NCI-H1694 treated with DMSO at 0.1 percent for 48 hours (cell line): Measurements from ENCODE around the gene UBE3D.
"Not testable (repeated sequence)": the region's sequence is repeated elsewhere in the genome, so short reads cannot be mapped to it uniquely, and the experiment has no call there.

Source experiments
- DNase-seq: peaks from one replicate; lab custom pipeline; 2025; lab: John Stamatoyannopoulos, UW

UBE3D gene

DNA sequence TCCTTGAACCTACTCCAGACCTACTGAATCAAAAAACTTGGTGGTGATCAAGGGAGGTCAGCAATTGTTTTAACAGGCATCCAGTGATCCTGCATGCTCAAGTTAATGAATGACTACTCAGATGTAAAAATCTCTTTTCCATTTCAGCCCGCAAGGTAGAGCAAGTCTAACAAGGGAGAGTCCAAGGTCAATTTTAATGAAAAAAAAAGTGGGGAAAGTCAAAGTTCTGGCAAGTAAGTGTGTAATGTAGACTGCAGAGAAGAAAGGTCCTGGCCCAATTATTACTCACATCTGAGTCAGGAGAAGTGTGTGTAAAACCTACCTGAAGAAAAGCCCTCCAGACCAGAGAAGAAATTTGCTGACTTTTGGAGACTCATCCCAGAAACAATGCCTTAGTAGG lies 193.5 kb downstream of the UBE3D start:
- DNase-seq = no peak

- DNase-seq = no peak
Observed at GRCh38 chr6:82870582-82871172, 195.0 kb downstream of the UBE3D start.

DNA sequence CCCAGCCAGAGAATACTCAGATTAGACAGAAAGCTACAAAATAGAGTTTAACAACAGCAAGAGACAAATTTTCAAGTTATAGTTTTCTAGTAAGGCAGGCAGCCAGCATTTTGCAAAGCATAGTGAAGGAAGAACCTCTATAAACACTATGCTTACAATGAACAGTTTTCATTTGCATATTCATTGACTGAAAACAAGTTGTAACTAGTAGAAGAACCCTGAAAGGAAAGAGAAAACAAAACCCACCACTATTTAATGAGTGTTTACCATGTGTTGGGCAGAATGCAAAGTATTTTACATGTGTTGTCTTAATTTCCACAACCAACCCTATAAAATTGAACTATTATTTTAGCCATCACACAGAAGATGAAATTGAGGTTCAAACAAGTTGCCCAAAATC lies 196.1 kb downstream of the UBE3D start:
- no peak for DNase-seq

- DNase-seq = no peak
Observed at GRCh38 chr6:82867946-82868345, 197.7 kb downstream of the UBE3D start.

- DNase-seq = no peak
Observed at GRCh38 chr6:82866446-82866845, 199.2 kb downstream of the UBE3D start.

GRCh38 chr6:82865461-82865860 lies 200.2 kb downstream of the UBE3D start:
- DNase-seq = no peak

GRCh38 chr6:82863781-82864180 lies 201.9 kb downstream of the UBE3D start:
- no peak for DNase-seq

DNA sequence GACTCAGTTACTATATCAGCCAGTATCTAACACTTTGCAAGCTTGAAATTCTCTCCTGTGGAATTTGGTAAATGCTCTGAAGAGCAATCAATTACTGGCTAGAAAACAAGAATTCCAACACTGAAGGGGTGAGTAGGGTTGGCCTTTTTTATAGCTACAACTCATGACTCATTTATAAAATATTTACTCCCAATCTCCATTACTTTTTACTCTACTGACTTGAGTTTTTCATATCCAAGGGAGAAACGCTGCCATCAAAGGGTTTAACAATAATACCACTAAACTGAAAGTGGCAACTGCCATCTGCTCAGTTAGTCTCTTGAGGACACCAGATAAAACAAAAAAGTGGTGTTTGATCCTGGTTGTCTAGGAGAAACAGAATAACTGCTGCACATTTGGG lies 203.1 kb downstream of the UBE3D start:
- DNase-seq = no peak

DNA sequence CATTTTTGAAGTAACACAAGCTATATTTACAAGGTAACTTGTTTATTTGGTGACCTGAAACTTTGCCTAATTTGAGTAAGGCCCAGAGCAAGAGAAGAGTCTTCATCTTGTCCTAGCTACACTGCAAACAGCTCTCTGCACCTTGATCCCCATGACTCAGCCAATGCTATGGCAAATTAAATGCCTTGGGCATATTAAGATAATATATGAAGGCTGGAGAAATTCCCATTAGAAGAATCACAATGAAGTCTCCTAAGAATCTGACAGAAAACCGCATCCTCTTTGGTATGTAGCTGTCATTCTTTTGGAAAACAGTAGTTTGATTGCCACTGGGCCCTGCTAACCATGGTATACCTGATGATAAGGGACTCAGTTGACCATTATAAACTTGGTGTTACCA lies 204.5 kb downstream of the UBE3D start:
- no peak for DNase-seq

- not testable (repeated sequence) for DNase-seq
Observed at GRCh38 chr6:82856077-82856476, 209.6 kb downstream of the UBE3D start.

DNA sequence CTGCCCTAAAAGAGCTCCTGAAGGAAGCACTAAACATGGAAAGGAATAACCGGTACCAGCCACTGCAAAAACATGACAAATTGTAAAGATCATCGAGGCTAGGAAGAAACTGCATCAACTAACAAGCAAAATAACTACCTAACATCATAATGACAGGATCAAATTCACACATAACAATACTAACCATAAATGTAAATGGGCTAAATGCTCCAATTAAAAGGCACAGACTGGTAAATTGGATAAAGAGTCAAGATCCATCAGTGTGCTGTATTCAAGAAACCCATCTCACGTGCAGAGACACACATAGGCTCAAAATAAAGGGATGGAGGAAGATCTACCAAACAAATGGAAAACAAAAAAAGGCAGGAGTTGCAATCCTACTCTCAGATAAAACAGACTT lies 212.7 kb downstream of the UBE3D start:
- not testable (repeated sequence) for DNase-seq

GRCh38 chr6:82843291-82843885 lies 222.3 kb downstream of the UBE3D start:
- no peak for DNase-seq

- DNase-seq = no peak
Observed at GRCh38 chr6:82842721-82843120, 222.9 kb downstream of the UBE3D start.
